SK-N-SH treated with all-trans-retinoic acid at 6 μM for 48 hours (cell line): ENCODE data around the gene VCPKMT.

Experiments
- ATAC-seq: fragments of 200-7000 bp; cut with Tn5 transposase; 3 replicates; pipeline ENCODE4 v1.9.1; 2020; ENCODE audit warnings: mild to moderate bottlenecking, moderate library complexity
- ARNTL ChIP-seq: fragments of 450-650 bp; formaldehyde crosslinking; IDR thresholded peaks from 2 replicates; pipeline ENCODE4 v1.5.0; 2020; ENCODE audit warnings: low read depth, mild to moderate bottlenecking, moderate library complexity, borderline replicate concordance
- BACH2 ChIP-seq: fragments of 250-450 bp; sonication (Bioruptor Pico); IDR thresholded peaks from 2 replicates; pipeline ENCODE4 v1.9.0; 2021; ENCODE audit warnings: mild to moderate bottlenecking, borderline replicate concordance
- CREB5 ChIP-seq: fragments of 250-450 bp; sonication (Bioruptor Pico); IDR thresholded peaks from 2 replicates; pipeline ENCODE4 v1.5.1; 2020; ENCODE audit warnings: low read depth, mild to moderate bottlenecking, moderate library complexity
- CSDC2 ChIP-seq: fragments of 250-450 bp; sonication (Bioruptor Pico); IDR thresholded peaks from 2 replicates; pipeline ENCODE4 v1.5.0; 2020; ENCODE audit warnings: mild to moderate bottlenecking, moderate library complexity
- CSRNP3 ChIP-seq: fragments of 250-450 bp; sonication (Bioruptor Pico); IDR thresholded peaks from 2 replicates; pipeline ENCODE4 v1.5.1; 2021; ENCODE audit warnings: mild to moderate bottlenecking, moderate library complexity
- ESRRG ChIP-seq: fragments of 250-450 bp; sonication (Bioruptor Pico); IDR thresholded peaks from 2 replicates; pipeline ENCODE4 v1.6.1; 2021; ENCODE audit warnings: mild to moderate bottlenecking
- GLIS3 ChIP-seq: fragments of 250-450 bp; sonication (Bioruptor Pico); IDR thresholded peaks from 2 replicates; pipeline ENCODE4 v1.5.0; 2020; ENCODE audit warnings: mild to moderate bottlenecking, moderate library complexity
- ISL1 ChIP-seq: fragments of 250-450 bp; sonication (Bioruptor Pico); IDR thresholded peaks from 2 replicates; pipeline ENCODE4 v2.1.2; 2022; ENCODE audit warnings: mild to moderate bottlenecking, moderate library complexity
- OSR1 ChIP-seq: fragments of 250-450 bp; sonication (Bioruptor Pico); IDR thresholded peaks from 2 replicates; pipeline ENCODE4 v1.8.0; 2022; ENCODE audit warnings: moderate library complexity, mild to moderate bottlenecking, inconsistent platforms
- POU6F1 ChIP-seq: fragments of 250-450 bp; sonication (Bioruptor Pico); IDR thresholded peaks from 2 replicates; pipeline ENCODE4 v1.8.0; 2021; ENCODE audit warnings: low read depth, mild to moderate bottlenecking, moderate library complexity, borderline replicate concordance
- PPARA ChIP-seq: fragments of 250-450 bp; sonication (Bioruptor Pico); IDR thresholded peaks from 2 replicates; pipeline ENCODE4 v1.5.0; 2020; ENCODE audit warnings: mild to moderate bottlenecking, borderline replicate concordance
- RARB ChIP-seq: fragments of 250-450 bp; sonication (Bioruptor Pico); IDR thresholded peaks from 2 replicates; pipeline ENCODE4 v1.8.0; 2021; ENCODE audit warnings: mild to moderate bottlenecking, moderate library complexity
- SNAI2 ChIP-seq: fragments of 250-450 bp; sonication (Bioruptor Pico); IDR thresholded peaks from 2 replicates; pipeline ENCODE4 v1.5.0; 2020; ENCODE audit warnings: mild to moderate bottlenecking, moderate library complexity
- TCF4 ChIP-seq: fragments of 250-450 bp; sonication (Bioruptor Pico); IDR thresholded peaks from 2 replicates; pipeline ENCODE4 v1.8.0; 2021; ENCODE audit warnings: mild to moderate bottlenecking, moderate library complexity, borderline replicate concordance
- TOX ChIP-seq: fragments of 250-450 bp; sonication (Bioruptor Pico); IDR thresholded peaks from 2 replicates; pipeline ENCODE4 v1.8.0; 2021; ENCODE audit warnings: mild to moderate bottlenecking, moderate library complexity, borderline replicate concordance
- TSHZ2 ChIP-seq: fragments of 250-450 bp; sonication (Bioruptor Pico); IDR thresholded peaks from 2 replicates; pipeline ENCODE4 v1.5.0; 2020; ENCODE audit warnings: mild to moderate bottlenecking, moderate library complexity
- ZC3H10 ChIP-seq: fragments of 250-450 bp; sonication (Bioruptor Pico); IDR thresholded peaks from 2 replicates; pipeline ENCODE4 v1.5.1; 2021; ENCODE audit warnings: mild to moderate bottlenecking, moderate library complexity
- ZFP3 ChIP-seq: fragments of 250-450 bp; sonication (Bioruptor Pico); IDR thresholded peaks from 2 replicates; pipeline ENCODE4 v1.5.0; 2020; ENCODE audit warnings: mild to moderate bottlenecking, moderate library complexity
- ZFP30 ChIP-seq: fragments of 450-650 bp; formaldehyde crosslinking; IDR thresholded peaks from 2 replicates; pipeline ENCODE4 v1.5.0; 2022; ENCODE audit warnings: mild to moderate bottlenecking, moderate library complexity
- ZNF565 ChIP-seq: fragments of 450-650 bp; formaldehyde crosslinking; conservative IDR thresholded peaks from 2 replicates; pipeline ENCODE4 v1.5.0; 2020; ENCODE audit warnings: low read depth, mild to moderate bottlenecking, moderate library complexity
- ZNF70 ChIP-seq: fragments of 450-650 bp; formaldehyde crosslinking; IDR thresholded peaks from 2 replicates; pipeline ENCODE4 v1.5.0; 2020; ENCODE audit warnings: mild to moderate bottlenecking, moderate library complexity
- ZNF8 ChIP-seq: fragments of 450-650 bp; formaldehyde crosslinking; IDR thresholded peaks from 2 replicates; pipeline ENCODE4 v1.5.0; 2020; ENCODE audit warnings: mild to moderate bottlenecking, moderate library complexity

VCPKMT gene

GRCh38 chr14:50065583-50065982 lies 50.8 kb downstream of the VCPKMT start:
- ATAC-seq, result no peak
- TF ChIP-seq ZFP3, result no peak
- no peak for TF ChIP-seq TSHZ2 (CRISPR knock-in tag)
- TF ChIP-seq CREB5 (CRISPR knock-in tag), result no peak
- TF ChIP-seq TCF4 (CRISPR knock-in tag), result no peak
- TF ChIP-seq RARB (CRISPR knock-in tag), result no peak
- TF ChIP-seq ZNF70 (CRISPR knock-in tag), result no peak
- TF ChIP-seq TOX, result no peak
- TF ChIP-seq POU6F1, result no peak
- no peak for TF ChIP-seq ESRRG (CRISPR knock-in tag)
- no peak for TF ChIP-seq SNAI2 (CRISPR knock-in tag)

GRCh38 chr14:50064993-50065392 lies 51.4 kb downstream of the VCPKMT start:
- TF ChIP-seq ZC3H10 (CRISPR knock-in tag) (no peak), OSR1 (CRISPR knock-in tag) (no peak), ZFP30 (CRISPR knock-in tag) (no peak), TOX (no peak), ZFP3 (no peak), ZNF565 (CRISPR knock-in tag) (no peak), TSHZ2 (CRISPR knock-in tag) (no peak), CSDC2 (CRISPR knock-in tag) (no peak), POU6F1 (no peak), ESRRG (CRISPR knock-in tag) (no peak), BACH2 (CRISPR knock-in tag) (no peak), CSRNP3 (no peak), SNAI2 (CRISPR knock-in tag) (no peak), ZNF8 (CRISPR knock-in tag) (no peak), TCF4 (CRISPR knock-in tag) (no peak), GLIS3 (CRISPR knock-in tag) (no peak), PPARA (CRISPR knock-in tag) (no peak), ARNTL (no peak), ISL1 (CRISPR knock-in tag) (no peak), ZNF70 (CRISPR knock-in tag) (no peak)
- no peak for ATAC-seq
